ENCODE data around the gene KANSL1L.
A peak's percentile ranks its signal among the peaks of the same experiment; 100 is the strongest.

Gene KANSL1L

GRCh38 chr2:210020138-210020537, 151.1 kb downstream of the KANSL1L start:
- in situ Hi-C loops (cut with HindIII; ENCODE audit: low pct_ligation_motif_present, low pct_unique_long_range_greater_than_20kb, low sequenced_read_pairs): no loop called here
- no peak for DNase-seq

DNA sequence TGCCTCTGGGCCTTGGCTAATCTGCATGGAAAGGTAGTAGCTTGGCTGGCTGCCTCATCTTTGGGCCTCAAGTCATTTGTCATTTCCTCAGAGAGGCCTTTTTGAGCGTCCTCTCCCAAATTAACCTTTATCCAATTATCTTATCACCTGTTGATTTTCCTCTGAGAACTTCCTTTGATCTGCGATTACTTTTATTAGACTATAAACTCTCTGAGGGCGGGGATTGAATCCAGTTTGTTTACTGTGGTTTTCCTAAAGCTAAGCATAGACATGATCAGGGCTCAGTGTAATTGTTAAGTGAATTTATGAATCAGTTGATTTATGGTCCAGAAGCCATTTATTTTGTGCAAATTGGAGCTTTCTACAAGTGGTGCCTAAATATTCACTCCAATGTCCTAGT, 161.3 kb downstream of the KANSL1L start:
- no peak for DNase-seq
- in situ Hi-C loops (cut with HindIII; ENCODE audit: low pct_ligation_motif_present, low pct_unique_long_range_greater_than_20kb, low sequenced_read_pairs): no loop called here

GRCh38 chr2:210009126-210009525, 162.1 kb downstream of the KANSL1L start:
- no peak for DNase-seq

GRCh38 chr2:210007895-210008294, 163.3 kb downstream of the KANSL1L start:
- in situ Hi-C loops (cut with HindIII; ENCODE audit: low pct_ligation_motif_present, low pct_unique_long_range_greater_than_20kb, low sequenced_read_pairs): no loop called here
- DNase-seq: no peak

More at GRCh38 chr2:210009126-210009525, 162.1 kb downstream of the KANSL1L start:
- in situ Hi-C loops (cut with HindIII; ENCODE audit: low pct_ligation_motif_present, low pct_unique_long_range_greater_than_20kb, low sequenced_read_pairs): no loop called here

- in situ Hi-C loops (cut with HindIII; ENCODE audit: low pct_ligation_motif_present, low pct_unique_long_range_greater_than_20kb, low sequenced_read_pairs): no loop called here
- no peak for DNase-seq
These were observed 166.3 kb downstream of the KANSL1L start for GRCh38 chr2:210004881-210005280.

DNA sequence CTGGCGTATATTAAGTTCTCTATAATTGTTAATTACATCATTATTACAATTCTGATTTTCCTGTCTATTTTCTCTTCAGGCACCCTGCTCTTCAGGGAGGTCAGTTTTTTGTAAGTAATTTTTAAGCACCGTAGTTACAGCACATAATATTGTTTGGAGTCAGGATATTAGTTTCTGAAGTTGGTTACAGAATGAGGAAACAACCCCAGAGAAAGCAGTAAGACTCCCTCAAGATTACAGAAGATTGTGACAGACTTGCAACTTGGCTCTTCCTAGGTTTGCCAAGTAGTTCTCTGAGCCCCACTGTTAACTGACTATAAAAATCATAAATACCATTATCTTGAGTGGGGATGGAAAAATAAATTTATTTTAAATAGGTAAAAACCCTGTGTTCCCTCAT, 167.8 kb downstream of the KANSL1L start:
- in situ Hi-C loops (cut with HindIII; ENCODE audit: low pct_ligation_motif_present, low pct_unique_long_range_greater_than_20kb, low sequenced_read_pairs): no loop called here
- no peak for DNase-seq

GRCh38 chr2:210002158-210003157, 168.8 kb downstream of the KANSL1L start, which contains the start of gene RPE:
Gene RPE, plus strand, starts transcription at chr2:210002638. Its CDS starts 24 bp downstream, at chr2:210002662.
- in situ Hi-C loops (cut with HindIII; ENCODE audit: low pct_ligation_motif_present, low pct_unique_long_range_greater_than_20kb, low sequenced_read_pairs): no loop called here
- DNase-seq: peak; percentile 97

DNA sequence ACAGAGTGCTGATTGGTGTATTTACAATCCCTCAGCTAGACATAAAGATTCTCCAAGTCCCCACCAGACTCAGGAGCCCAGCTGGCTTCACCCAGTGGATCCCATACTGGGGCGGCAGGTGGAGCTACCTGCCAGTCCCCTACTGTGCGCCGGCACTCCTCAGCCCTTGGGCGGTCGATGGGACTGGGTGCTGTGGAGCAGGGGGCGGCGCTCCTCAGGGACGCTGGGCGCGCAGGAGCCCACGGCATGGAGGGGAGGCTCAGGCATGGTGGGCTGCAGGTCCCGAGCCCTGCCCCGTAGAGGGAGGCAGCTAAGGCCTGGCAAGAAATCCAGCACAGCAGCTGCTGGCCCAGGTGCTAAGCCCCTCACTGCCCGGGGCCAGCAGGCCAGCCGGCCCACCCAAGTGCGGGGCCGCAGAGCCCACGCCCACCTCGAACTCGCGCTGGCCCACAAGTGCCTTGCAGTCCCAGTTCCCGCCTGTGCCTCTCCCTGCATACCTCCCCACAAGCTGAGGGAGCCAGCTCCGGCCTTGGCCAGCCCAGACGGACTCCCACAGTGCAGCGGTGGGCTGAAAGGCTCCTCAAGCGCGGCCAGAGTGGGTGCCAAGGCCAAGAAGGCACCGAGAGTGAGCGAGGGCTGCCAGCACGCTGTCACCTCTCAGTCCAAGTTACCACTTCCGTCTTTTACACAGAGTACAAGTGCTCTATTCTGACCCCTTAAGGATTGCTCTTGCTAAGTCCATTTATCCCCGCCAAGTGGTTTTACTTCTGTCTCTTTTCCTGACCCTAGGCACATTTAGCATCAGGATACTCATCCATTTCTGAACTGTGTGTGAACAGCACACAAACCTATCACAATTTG, 170.5 kb downstream of the KANSL1L start:
- no peak for DNase-seq
- in situ Hi-C loops (cut with HindIII; ENCODE audit: low pct_ligation_motif_present, low pct_unique_long_range_greater_than_20kb, low sequenced_read_pairs): no loop called here

- DNase-seq: no peak
- in situ Hi-C loops (cut with HindIII; ENCODE audit: low pct_ligation_motif_present, low pct_unique_long_range_greater_than_20kb, low sequenced_read_pairs): no loop called here
These were observed 172.6 kb downstream of the KANSL1L start for GRCh38 chr2:209998596-209998995.

GRCh38 chr2:209993968-209994367, 177.2 kb downstream of the KANSL1L start:
- in situ Hi-C loops (cut with HindIII; ENCODE audit: low pct_ligation_motif_present, low pct_unique_long_range_greater_than_20kb, low sequenced_read_pairs): no loop called here

GRCh38 chr2:209990838-209991237, 180.4 kb downstream of the KANSL1L start:
- DNase-seq: no peak
- in situ Hi-C loops (cut with HindIII; ENCODE audit: low pct_ligation_motif_present, low pct_unique_long_range_greater_than_20kb, low sequenced_read_pairs): no loop called here

More at GRCh38 chr2:209993968-209994367, 177.2 kb downstream of the KANSL1L start:
- no peak for DNase-seq

GRCh38 chr2:209988010-209988409, 183.2 kb downstream of the KANSL1L start:
- in situ Hi-C loops (cut with HindIII; ENCODE audit: low pct_ligation_motif_present, low pct_unique_long_range_greater_than_20kb, low sequenced_read_pairs): no loop called here
- no peak for DNase-seq

GRCh38 chr2:209986415-209986814, 184.8 kb downstream of the KANSL1L start:
- DNase-seq: no peak
- in situ Hi-C loops (cut with HindIII; ENCODE audit: low pct_ligation_motif_present, low pct_unique_long_range_greater_than_20kb, low sequenced_read_pairs): no loop called here

DNA sequence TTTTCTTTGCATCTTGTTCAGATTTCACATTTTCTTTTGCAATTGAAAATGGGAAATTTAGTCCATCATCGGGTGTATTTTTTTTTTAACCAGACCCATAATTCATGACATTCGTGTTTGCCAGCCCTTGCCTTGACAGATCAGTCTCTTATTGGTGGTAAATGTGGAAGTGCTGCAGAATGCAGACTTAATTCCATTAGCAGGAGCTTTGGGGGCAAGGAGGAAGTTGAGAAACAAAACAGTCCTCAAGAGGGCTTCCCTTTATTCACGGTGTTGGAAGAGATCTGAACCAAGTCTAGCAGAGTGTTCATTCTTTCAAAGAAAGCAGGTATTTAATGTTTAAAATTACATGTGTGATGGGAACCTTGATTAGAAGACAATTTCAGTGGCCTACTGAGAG, 185.3 kb downstream of the KANSL1L start:
- in situ Hi-C loops (cut with HindIII; ENCODE audit: low pct_ligation_motif_present, low pct_unique_long_range_greater_than_20kb, low sequenced_read_pairs): no loop called here
- no peak for DNase-seq

DNA sequence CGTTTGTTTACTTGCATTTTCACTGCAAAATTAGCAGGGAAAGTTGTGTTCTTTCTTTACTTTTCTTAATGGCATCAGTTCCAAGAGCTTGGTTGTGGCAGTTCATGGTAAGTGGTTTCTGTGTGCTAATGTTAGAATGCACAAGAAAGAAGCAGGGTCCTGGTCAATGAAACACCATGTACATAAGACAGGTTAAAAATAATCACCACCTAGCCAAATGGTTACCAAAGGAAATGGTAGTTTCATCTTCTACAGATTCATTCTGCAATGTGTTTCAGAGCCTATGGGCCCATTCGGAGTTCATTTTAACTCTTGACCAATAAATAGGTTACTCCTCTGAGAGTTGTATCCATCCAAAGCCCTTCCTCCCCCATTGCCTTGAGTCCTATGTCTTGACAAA, 186.9 kb downstream of the KANSL1L start:
- in situ Hi-C loops (cut with HindIII; ENCODE audit: low pct_ligation_motif_present, low pct_unique_long_range_greater_than_20kb, low sequenced_read_pairs): no loop called here
- DNase-seq: no peak

GRCh38 chr2:209977386-209978239, 193.6 kb downstream of the KANSL1L start:
- DNase-seq: peak; percentile 67
- in situ Hi-C loops (cut with HindIII; ENCODE audit: low pct_ligation_motif_present, low pct_unique_long_range_greater_than_20kb, low sequenced_read_pairs): no loop called here

GRCh38 chr2:209976698-209977385, 194.4 kb downstream of the KANSL1L start:
- DNase-seq: no peak
- in situ Hi-C loops (cut with HindIII; ENCODE audit: low pct_ligation_motif_present, low pct_unique_long_range_greater_than_20kb, low sequenced_read_pairs): no loop called here

GRCh38 chr2:209974576-209974975, 196.6 kb downstream of the KANSL1L start:
- no peak for DNase-seq
- in situ Hi-C loops (cut with HindIII; ENCODE audit: low pct_ligation_motif_present, low pct_unique_long_range_greater_than_20kb, low sequenced_read_pairs): no loop called here

All from ACHN (cell line).